GM12892 (cell line): ENCODE data around the gene TFPT. TPM values are rescaled to one million over a fixed set of nuclear protein-coding genes. Genes with fewer than 3 reads are reported as not detected.
A peak's percentile ranks its signal among the peaks of the same experiment; 100 is the strongest.

Experiments used
- DNase-seq: peaks from one replicate; pipeline ENCODE4 v3.0.0; 2011; ENCODE audit not compliant: insufficient read length
- FAIRE-seq: peaks from 2 replicates; lab custom pipeline; 2011; peaks lifted over from hg19 to GRCh38; lab: Jason Lieb, UNC
- POLR2A ChIP-seq: IDR thresholded peaks from 2 replicates; pipeline ENCODE4 v1.6.1; 2011; ENCODE audit warnings: low read depth, low read length, control low read depth
- POLR2AphosphoS5 ChIP-seq: IDR thresholded peaks from 2 replicates; pipeline ENCODE4 v1.6.1; 2011; ENCODE audit warnings: low read depth, low read length, control low read depth
- TAF1 ChIP-seq: IDR thresholded peaks from 2 replicates; pipeline ENCODE4 v1.6.1; 2011; ENCODE audit warnings: low read depth, mild to moderate bottlenecking, control low read depth, low read length, borderline replicate concordance
- polyA plus RNA-seq: library from polyadenylated mRNA; unstranded; fragments of >200 nt; gene quantifications from one replicate; pipeline ENCODE4 v1.2.1, GENCODE V29; 2012; ENCODE audit warnings: missing spikeins, inconsistent platforms; ENCODE audit not compliant: missing spikeins

Gene TFPT, protein sequence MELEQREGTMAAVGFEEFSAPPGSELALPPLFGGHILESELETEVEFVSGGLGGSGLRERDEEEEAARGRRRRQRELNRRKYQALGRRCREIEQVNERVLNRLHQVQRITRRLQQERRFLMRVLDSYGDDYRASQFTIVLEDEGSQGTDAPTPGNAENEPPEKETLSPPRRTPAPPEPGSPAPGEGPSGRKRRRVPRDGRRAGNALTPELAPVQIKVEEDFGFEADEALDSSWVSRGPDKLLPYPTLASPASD
- polyA plus RNA-seq: 10.0 TPM

DNA sequence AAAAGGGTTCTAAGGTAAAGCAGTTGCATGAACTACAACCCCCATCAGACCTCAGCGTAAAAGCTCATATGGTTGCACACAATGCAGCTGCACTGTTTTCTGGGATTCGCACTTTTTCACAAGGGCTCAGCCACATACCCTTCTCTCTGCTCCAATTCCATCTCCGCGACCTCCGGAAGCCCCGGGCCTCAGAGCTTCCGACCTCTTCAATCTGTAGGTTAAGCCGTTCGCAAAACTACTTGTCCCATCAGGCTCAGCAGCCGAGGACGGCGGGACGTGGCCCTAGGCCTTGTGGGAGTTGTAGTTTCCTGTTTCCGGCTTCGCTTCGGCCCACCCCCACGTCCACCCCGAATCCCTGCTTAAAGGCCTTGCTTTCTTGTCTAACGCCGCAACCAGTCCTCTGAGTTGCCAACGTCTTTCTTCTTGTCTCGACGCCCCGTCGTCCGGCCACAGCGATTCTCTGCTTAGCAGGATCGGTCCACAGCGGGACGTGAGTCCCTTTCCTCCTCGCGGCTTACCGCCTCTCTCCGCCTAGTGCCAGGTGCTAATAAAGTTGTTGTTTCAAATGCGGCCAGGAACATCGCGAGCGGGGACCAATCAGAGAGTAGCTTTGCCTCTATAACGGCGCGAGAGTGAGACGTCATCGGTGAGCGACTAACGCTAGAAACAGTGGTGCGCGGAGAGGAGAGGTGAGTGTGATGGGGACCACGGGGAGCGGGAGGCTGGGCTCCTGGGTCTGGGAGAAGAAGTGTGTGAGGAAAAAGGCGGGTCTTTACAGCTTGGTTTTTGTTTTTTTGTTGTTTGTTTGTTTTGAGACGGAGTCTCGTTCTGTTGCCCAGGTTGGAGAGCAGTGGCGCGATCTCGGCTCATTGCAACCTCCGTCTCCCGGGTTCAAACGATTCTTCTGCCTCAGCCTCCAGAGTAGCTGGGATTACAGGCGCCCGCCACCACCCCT, at the start of gene TFPT, which contains the start of gene PRPF31:
TFPT (minus strand) TSS at position 549 of the 955 bp plus-strand sequence; CDS start at position 161, 388 bp downstream.
PRPF31 (plus strand) TSS at position 646 of the 955 bp plus-strand sequence. CDS start 2,525 bp downstream, outside the sequence.
- DNase-seq (peak; percentile 95), FAIRE-seq (peak; percentile 100)
- peak; percentile 73; the same call in 1 of the 2 replicates for TF ChIP-seq TAF1
- peak; percentile 73 for TF ChIP-seq POLR2AphosphoS5
- TF ChIP-seq POLR2A: peak; percentile 88

DNA sequence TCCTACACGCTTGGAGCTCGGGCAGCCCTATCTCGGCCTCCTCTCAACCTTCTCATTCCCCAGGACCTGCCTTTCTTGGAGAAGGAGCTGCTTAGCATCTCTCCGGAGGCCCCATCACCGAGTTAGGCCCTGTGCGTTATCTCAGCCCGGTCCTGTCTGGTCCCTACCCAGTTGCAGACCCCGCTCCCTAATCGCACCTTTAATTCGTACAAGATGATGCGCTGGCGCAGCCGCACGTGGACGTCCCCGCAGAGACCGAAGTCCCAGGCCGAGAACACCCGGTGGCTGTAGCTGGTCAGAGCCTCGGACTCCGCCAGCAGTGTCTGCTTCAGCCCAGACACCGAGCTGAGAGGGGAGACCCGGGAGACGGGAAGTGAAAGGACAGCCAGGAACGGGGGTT, 49.8 kb upstream of the TFPT start:
- FAIRE-seq (no peak), DNase-seq (no peak)
- TF ChIP-seq POLR2AphosphoS5: no peak
- TF ChIP-seq TAF1: no peak
- TF ChIP-seq POLR2A: no peak

DNA sequence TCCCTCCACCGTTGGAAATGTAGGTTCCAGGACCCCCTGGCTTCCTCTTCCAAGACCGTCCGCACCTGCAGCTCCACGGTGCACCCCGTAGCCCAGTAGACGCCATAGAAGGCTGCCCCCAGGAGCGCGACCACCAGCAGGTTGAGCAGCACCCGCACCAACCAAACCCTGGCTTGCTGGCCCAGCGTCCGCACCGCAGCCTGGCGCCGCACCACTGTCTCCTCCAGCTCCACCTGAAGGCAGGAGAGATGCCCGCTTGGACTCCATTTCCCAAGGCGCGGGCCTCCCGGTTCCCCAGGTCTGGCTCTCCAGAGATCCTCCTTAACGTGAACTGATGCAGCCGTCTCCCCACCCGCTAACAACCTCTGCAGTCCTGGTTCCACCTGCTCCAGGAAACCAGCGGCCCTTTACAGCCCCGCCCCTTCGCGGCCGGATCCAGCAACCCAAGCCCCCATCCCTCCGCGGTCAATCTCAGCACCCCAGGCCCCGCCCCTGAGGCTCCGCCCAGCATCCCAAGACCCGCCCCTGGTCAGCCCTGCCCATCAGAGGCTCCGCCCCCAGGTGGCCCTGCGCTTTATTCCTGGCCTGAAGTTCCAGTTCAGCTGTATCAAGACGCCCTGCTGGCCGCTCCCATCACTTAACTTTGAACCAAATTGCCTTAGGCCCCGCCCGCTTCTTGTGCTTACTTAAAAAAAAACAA, 49.1 kb upstream of the TFPT start:
- TF ChIP-seq POLR2AphosphoS5: no peak
- no peak for TF ChIP-seq TAF1
- no peak for TF ChIP-seq POLR2A
- FAIRE-seq (no peak), DNase-seq (no peak)

DNA sequence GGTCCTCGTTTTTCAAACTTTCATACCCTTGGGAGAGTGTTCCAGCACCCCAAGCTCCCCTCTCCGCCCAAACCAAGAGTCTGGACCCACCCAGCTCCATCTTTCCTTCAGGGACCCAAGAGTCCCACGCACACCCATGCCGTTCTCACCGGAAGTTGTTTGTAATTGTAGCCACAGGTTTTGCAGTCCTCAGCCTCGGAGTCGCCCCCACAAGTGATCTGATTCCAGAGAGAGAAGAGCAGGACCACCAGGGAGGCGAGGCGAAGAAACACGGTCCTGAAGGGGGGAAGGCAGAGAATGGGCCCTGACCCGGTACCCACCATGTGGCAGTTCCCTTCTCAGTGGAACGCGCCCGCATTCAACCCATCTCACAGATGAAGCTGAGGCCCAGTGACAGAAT, 47.4 kb upstream of the TFPT start:
- FAIRE-seq: no peak
- no peak for TF ChIP-seq POLR2A
- TF ChIP-seq TAF1: no peak
- no peak for DNase-seq

DNA sequence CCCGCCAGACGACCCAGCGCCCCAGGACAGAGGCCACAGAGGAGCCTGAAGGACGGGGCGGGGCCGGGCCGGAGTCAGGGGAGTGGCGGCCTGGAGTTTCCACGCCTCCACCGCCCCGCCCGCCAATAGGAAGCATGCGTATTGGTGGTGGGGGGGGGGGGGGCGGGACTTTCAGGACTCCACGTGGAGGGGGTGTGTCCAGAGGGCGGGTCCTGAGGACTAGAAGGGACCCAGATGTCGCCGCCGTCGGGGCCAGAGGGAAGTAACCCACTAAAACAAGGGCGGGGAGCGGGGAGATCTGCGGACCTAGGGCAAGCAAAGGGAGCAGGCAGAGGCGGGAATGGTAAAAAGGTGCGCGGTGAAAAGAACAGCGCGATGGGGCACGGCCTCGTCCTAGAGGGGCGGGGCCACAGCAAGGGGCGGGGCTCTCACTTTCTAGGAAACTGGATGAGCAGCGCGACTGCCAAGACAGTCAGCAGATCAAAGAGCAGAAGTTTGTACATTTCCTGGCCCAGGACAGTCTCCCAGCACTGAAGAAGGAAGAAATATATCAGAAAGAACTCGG, 46.9 kb upstream of the TFPT start:
- TF ChIP-seq POLR2AphosphoS5 (no peak), POLR2A (no peak), TAF1 (no peak)
- DNase-seq (peak; percentile 59), FAIRE-seq (no peak)

DNA sequence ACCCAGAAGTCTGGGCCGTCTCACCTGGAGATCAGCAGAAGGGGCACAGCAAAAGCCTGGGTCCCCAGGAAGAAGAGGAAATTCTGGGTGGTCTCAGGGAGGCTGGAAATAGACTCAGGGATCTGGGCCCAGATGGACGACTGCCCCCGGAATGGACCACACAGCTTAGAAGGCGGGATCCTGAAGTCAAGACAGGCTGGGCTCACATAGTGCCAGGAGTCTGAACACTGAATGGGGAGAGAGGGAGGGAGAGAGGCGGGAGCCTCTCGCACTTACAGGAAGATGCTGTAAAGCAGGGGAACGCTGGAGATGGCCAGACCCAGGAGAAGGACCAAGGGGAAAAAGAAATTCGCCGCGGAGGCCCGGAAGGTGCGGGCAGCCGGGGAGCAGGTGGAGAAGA, 45.4 kb upstream of the TFPT start:
- no peak for TF ChIP-seq TAF1
- TF ChIP-seq POLR2AphosphoS5: no peak
- no peak for TF ChIP-seq POLR2A
- DNase-seq (no peak), FAIRE-seq (no peak)

DNA sequence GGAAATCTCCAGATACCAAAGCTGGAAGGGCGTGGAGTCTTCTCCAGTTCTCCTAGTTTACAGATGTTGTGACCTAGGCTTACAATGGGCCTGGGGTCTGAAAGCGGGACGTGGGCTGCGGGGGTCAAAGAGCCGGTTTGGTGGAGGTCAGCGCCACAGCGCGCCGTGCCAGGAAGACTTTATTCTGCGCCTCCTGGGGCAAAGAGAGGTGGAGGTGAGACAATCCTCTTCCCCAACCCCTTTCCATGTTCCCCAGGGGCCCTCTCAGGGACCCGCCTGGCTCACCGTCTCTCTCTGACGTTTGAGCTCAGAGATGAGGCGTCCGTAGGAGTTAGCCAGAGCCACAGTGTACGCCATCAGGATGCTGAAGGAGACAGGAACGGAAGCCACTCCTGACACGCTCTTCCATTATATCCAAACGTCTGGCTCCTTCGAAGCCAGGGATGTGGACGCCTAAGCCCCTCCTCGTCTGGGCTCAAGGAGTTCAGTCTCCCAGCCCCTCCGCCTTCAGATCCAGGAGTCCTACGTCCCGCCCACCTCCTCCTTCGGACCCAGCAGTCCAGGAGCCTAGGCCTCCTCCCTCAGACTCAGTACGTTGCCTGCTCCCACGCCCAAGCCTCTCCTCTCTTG, 44.8 kb upstream of the TFPT start:
- TF ChIP-seq POLR2A: no peak
- no peak for TF ChIP-seq TAF1
- TF ChIP-seq POLR2AphosphoS5: no peak
- DNase-seq (no peak), FAIRE-seq (no peak)

DNA sequence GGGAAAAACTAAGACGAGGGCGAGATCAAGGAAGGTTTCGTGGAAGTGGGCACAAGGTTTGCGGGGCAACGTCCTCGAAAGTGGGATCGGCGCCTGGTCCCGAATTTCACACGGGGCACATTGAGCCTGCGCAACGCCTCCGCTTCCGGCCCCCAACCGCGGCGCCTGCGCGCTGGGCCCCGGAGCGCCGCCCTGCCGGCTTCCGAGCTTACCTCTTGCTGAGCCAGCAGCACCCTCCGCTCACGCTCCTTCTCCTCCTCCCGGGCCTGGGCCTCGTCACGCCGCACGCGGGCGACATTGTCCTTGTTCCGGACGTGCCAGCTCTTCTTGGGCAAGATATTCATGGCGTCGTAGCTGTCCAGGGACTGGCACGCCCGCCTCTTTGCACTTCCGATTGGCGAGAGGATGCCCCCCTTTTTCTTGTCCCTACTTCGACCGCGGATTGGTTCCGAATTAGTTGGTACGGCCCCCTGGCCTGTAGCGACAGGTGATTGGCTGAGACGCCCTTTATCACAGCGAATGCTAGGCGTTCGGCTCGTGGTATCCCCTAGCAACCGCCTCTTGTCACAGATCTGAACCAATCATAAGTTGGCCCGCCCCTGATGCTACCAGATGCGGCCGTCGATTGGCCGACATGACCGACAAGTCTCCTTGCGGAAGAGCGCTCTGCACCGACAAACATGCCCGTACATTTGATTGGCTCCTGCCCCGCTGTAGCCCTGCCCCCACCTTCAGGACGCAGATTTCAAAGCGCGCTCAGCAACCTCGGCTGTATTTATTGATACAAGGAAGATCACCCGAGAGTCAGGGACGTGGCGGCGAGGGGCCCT, 44.1 kb upstream of the TFPT start, which contains the start of gene LENG1:
LENG1 (minus strand) TSS at position 370 of the 830 bp plus-strand sequence; CDS start at position 344, 26 bp downstream.
- TF ChIP-seq TAF1: peak; percentile 57; the same call in 1 of the 2 replicates
- peak; percentile 86 for TF ChIP-seq POLR2A
- peak; percentile 82 for TF ChIP-seq POLR2AphosphoS5
- DNase-seq (peak; percentile 97), FAIRE-seq (peak; percentile 100)

DNA sequence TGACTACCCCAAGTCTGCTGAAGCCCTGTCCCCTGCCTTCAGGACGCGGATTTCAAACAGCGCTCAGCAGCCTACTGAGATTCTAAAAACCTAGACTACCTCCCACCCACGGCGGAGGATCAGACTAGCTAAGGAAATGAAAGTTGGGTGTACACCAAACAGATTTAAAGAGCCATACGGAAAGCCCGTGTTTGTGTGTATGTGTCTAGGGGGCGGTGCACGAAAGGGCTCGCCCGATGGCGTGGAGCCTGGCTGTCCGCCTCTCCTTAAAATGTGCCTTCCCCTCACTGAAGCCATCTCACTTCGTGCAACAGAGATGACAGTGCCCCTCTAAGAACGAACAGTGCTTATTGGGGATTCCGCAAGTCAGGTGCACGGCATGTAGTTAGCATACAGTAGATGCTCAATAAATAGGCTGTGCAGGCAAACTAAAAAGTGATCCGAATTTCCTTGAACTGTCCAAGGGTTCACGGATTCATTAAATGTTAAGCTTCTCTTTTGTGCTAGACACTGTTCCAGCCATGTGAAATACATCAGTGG, 43.4 kb upstream of the TFPT start:
- DNase-seq (peak; percentile 49), FAIRE-seq (no peak)

More for the DNA sequence above, 43.4 kb upstream of the TFPT start:
- TF ChIP-seq POLR2A (no peak), POLR2AphosphoS5 (no peak; the same call in 1 of the 2 replicates), TAF1 (no peak)
